ENCODE data around the gene CRTC1. TPM values are rescaled to one million over a fixed set of nuclear protein-coding genes. Genes with fewer than 3 reads are reported as not detected.
A peak's percentile ranks its signal among the peaks of the same experiment; 100 is the strongest.

CRTC1 gene
- total RNA-seq, 1 donor from 2014 or later, result 17.5 TPM

DNA sequence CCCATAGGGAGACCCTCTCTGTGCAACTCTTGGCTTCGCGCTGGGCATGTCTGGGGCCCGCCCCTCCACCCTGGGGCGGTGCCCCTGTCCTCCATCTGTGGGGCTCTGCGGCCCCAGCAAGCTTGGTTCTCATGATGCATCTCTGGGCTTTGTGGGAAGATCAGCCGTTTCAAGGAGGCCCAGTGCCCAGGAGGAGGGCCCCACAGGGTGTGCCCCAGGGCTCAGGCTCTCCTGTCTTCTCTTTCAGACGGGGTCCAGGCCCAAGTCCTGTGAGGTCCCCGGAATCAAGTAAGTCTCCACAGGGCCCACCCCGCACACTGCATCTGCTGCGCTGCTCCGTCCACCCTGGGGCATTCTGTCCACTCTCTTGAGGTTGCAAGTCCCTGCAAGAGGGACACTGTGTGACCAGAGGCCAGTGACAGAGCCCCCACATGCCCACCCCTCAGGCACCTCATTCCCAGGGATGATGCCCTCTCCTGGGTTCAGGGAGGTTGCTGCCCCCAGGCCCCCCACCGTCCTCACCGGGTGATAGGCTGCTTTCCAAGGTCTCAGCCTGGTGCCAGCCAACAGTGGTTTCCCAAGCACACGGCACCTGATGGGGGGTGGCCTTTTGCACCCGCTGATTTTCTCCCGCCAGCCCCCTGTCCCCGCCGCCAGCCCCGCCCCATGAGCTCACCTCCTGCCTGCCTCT lies 76.0 kb downstream of the CRTC1 start:
- intact Hi-C loops (cut with DNase I), result no loop called here
- no peak for ATAC-seq
- no peak for DNase-seq (ENCODE audit: low spot score)

DNA sequence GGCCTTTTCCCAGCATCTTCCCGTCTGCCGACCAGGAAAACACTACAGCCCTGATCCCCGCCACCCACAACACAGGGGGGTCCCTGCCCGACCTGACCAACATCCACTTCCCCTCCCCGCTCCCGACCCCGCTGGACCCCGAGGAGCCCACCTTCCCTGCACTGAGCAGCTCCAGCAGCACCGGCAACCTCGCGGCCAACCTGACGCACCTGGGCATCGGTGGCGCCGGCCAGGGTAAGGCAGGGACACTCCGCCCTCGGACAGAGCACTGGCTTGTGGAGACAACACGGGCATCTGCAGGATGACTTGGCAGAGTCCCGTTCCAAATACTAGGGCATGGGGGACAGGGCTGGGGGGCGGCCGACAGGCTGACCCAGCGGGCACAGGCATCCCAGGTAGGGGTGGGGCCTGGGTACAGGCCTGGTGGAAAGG lies 76.5 kb downstream of the CRTC1 start:
- intact Hi-C loops (cut with DNase I), result no loop called here
- ATAC-seq (no peak), DNase-seq (ENCODE audit: low spot score) (no peak)

DNA sequence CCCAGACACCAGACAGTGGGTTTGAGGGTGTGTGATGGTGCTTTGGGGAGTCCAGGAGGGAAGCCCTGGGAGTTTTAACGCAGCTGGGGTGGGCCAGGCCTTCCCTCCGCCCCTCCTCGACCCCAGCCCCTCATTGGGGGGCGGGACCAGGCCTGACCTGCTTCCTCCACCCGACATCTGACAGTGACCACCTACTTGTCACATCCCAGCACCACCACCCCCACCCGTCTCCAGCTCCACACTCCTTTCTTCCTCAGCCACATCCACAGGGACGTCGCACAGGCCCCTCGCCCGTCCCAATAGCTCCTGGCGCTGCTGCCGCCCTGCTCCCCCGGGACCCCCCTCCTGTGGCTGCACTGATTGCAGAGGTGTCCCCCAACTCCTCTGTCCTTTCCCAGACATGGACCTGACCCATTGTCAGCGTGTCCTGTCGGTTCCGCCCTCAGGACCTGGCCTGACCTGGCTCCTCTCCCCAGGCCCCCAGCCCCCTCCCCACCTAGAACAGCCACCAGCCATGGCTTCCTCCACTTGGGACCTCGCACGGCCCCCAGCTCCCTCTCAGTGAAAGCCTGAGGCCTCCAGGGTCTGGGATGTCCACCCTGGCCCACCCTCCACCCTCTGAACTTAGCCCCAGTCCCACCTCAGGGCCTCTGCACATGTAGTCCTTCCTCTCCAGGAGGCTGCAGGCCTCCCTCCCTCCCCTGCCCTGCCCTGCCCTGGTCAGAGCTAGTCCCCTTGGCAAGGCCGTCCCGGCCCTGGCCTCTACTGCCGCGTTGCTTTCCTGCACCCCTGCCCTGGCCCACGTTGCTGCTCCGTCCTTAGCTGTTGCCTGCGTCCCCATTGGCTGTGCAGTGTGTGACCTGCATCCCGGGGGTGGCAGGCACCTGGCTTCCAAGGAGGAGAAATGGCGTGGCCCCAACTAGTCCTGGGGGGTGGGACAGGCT lies 77.2 kb downstream of the CRTC1 start:
- DNase-seq (ENCODE audit: low spot score), result no peak
- intact Hi-C loops (cut with DNase I), result no loop called here
- ATAC-seq, result no peak

DNA sequence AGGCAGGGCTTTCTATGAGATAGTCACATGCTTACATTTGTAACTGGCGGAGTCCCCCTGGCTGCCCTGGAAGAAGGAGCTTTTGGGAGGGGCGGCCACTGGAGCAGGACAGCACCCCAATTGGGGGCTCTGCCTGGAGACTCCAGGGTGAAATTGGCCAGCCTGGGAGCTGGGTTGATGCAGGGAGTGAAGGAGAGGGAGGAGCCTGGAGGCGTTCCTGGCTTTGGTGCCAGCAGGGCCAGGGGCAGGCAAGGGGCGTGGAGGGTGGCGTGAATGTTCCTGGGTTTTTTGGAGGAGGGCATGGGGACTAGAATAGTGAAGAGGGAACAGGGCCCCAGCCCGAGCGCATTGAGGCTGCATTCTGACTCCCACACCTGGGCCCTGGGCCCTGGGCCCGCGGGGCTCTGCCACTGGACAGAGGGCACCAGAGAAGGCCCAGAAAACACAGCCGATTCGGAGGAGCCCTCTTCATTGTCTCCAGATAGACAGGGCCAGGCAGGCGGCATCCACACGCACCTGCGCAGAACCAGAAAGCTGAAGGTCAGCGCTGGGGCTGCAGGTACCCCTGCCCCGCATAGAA lies 78.1 kb downstream of the CRTC1 start:
- no peak for DNase-seq (ENCODE audit: low spot score)
- ATAC-seq, result peak; percentile 10
- intact Hi-C loops (cut with DNase I), result no loop called here

DNA sequence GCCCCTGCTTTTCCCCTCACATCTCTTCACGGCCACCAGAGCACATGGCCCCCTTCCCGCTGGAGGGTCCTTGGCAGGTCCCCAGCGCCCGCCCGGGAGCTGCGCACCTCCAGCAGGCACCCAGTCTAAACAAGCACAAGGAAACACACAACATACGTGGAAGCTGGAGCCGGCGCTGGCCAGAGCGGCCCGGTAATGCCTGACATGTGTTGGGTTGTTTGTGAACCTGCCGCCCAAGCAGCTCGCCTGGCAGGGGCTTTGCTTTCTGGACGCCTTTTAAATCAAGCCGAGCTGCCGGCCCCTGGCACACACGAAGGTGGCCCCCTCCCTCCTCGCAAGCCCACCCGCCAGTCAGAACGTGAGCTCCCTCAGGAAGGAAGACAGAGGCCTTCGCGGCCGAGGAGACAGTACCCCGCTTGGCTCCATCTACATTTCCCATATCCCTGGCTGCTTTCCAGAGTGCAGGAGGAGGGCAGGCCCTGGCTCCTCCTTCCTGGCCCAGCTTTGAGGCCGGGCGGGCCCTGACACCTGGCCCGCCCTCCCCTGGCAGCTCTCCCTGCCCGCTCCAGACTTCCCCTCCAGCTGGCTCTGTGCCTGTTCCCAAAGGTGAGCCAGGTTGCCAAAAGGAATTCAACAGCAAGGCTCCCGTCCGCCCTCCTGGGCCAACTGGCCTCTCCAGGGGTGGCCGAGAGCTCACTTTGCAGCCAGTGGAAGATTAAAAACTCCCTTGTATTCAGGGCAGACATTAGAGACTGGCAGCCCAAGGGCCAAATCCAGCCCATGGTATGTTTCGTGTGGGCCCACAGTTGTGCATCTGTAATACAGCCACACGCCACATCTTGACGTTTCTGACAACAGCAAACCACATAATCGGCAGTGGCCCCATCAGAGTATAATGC lies 78.9 kb downstream of the CRTC1 start:
- DNase-seq (ENCODE audit: low spot score) (peak; percentile 80), ATAC-seq (peak; percentile 89)
- intact Hi-C loops (cut with DNase I), result no loop called here

DNA sequence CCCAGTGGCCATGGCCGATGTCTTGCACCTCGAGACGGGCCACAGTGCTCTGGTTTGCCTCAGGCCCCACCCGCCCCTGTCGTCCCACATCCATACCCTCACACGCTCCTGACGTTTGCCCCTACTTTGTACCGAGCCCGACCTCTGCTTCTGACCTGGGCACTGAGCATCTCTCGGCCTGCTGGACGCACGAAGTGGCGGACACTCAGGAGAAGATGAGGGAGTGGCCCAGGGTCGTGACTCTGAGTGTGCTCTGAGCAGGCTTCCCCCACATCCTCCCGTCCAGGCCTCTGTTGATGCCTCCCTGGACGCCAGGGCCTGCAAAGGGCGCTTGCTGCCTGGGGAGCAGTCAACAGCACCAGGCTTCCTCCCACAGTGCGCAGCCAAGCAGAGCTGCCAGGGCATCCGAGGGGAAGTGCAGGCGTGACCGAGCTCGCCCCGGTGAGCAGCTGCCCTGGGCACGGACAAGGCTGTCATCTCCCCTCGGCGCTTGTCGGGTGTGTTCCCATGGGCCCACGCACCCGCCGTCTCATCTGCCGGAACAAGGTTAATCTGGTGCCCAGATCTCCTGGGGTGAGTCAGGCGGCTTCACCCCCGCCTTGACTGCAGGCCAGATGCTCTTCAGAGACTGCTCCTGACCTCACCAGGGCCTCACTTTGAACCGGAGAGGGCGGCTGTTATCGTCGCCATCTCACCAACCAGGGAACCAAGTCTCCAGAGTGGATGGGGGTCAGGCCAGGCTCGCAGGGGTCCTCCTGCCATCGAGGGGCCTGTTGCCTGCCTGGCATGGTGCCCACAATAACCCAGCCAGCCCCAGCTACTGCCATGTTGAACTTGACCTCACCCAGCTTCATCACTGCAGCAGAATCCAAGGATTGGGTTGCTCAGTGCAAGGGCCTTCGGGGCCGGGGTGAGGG lies 80.5 kb downstream of the CRTC1 start:
- intact Hi-C loops (cut with DNase I), result no loop called here
- no peak for DNase-seq (ENCODE audit: low spot score)
- ATAC-seq, result no peak

DNA sequence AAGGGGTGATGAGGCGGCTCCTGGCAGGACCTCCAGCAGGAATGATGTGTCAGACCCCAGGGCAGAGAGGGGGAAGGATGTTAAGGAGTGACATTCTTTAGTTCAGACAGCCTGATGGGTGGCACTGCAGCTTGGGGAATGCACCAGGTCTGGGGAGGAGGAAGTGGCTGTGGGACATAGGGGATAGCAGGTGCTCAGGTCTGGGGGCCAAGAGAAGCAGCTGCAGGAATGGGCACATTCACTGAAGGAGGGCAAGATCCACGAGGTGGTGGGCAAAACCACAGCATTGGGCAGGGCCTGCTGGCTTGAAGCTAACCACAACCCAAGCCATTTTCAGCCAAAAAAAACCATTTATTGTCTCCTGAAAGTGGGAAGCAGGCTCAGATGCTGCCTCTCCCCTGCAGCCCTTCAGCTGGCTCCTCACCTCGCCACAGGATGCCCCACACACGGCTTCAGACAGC lies 81.1 kb downstream of the CRTC1 start:
- intact Hi-C loops (cut with DNase I), result no loop called here
- no peak for ATAC-seq
- DNase-seq (ENCODE audit: low spot score), result no peak

DNA sequence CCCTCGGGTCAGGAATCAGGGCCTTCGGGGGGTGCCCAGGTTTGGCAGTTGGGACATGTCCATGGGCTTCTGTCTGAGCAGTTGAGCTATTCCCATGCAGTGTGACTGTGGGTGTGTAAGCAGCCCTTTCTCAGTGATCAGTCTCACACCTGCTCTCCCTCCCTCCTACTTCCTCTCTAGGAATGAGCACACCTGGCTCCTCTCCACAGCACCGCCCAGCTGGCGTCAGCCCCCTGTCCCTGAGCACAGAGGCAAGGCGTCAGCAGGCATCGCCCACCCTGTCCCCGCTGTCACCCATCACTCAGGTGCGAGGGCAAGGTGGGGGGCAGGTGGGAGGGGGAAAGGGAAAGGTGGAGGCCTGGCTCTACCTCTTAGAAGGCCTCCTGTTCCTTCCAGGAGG lies 81.7 kb downstream of the CRTC1 start:
- no peak for ATAC-seq
- intact Hi-C loops (cut with DNase I), result no loop called here
- DNase-seq (ENCODE audit: low spot score), result no peak

DNA sequence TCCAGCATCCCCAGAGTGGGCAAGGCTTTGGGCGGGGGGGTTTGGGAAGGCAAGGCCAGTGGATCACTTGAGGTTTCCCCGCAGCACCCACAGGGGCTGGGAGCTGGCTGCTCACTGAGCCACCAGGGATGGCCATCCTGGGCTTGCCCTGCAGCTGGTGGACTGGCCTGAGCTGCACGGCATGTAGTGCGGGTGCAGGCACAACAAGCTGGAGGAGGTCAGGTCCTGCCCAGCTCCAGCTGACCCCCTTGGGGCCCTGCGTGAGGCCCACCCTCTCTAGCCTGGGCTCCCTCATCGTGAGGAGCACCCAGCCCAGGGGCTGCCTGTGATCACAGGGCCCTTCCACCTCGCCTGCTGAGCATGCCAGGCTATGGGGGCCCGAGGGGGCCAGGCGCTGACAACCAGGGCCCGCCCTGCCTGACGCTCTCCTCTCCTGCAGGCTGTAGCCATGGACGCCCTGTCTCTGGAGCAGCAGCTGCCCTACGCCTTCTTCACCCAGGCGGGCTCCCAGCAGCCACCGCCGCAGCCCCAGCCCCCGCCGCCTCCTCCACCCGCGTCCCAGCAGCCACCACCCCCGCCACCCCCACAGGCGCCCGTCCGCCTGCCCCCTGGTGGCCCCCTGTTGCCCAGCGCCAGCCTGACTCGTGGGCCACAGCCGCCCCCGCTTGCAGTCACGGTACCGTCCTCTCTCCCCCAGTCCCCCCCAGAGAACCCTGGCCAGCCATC lies 84.7 kb downstream of the CRTC1 start:
- intact Hi-C loops (cut with DNase I), result no loop called here
- ATAC-seq (no peak), DNase-seq (ENCODE audit: low spot score) (no peak)

DNA sequence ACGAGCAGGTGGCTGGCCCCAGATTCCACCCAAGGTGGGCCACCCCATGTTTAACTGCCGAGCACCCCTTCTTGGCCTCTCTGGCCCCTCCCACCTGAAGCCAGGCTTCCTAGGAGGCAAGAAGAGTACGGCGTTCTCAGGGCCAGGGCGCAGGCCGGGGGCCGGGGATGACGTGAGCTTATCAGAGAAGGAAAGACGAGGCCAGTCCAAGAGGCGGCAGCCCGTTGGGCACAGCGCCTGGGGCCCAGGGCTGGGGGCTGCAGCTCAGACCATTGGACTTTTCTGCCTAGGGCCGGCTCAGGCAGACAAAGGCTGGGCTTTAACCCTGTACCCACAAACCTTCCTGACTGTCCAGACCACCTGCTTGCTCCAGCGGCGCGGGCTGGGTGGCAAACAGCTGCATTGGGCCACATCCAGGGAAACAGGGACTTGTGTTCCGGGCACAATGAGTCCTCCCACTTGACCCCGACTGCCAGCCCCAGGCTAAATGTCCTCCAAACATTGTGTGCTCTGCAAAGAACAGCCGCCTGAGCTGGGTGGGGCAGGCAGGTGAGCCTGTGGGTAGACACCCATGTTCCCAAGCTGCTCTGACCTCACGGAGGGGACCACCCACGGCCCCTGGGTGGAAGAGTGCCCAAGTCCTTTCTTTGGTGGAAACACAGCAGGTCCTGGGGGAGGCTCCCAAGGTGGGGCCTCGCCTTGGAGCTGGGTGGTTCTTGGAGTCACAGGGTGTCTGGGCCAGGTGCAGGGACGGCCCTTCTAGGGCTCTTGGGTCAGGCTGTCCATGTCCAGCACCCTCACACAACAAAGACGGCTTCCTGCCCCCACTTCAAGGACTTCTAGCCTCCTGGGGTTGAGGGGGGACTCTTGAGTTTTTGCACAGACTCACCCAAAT lies 85.8 kb downstream of the CRTC1 start:
- no peak for ATAC-seq
- DNase-seq (ENCODE audit: low spot score), result no peak
- intact Hi-C loops (cut with DNase I), result no loop called here

DNA sequence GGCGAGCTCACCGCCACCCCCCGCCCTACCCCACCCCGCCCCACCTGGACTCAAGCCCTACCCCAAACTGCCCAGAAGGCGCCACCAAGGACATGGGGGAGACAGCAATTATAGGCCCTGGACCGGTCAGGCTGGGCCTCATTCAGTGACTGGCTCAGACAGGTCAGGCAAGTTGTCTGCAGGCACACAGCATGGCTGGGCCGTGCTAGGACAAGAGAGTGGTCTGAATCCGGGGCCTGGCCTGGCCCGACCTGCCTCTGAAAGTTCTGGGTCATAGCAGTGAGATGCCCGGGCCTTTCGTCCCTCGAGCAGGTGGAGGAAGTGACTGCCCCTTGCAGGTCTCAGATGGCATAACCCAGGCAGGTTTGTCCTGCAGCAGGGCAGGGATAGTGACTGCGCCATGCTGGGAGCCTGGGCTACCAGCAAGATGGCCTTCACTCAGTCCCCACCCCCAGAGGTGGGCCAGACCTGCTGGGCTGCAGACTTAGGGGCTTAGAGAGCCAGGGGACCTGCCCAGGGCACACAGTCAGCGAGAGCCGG lies 86.6 kb downstream of the CRTC1 start:
- no peak for DNase-seq (ENCODE audit: low spot score)
- ATAC-seq, result no peak
- intact Hi-C loops (cut with DNase I), result no loop called here

DNA sequence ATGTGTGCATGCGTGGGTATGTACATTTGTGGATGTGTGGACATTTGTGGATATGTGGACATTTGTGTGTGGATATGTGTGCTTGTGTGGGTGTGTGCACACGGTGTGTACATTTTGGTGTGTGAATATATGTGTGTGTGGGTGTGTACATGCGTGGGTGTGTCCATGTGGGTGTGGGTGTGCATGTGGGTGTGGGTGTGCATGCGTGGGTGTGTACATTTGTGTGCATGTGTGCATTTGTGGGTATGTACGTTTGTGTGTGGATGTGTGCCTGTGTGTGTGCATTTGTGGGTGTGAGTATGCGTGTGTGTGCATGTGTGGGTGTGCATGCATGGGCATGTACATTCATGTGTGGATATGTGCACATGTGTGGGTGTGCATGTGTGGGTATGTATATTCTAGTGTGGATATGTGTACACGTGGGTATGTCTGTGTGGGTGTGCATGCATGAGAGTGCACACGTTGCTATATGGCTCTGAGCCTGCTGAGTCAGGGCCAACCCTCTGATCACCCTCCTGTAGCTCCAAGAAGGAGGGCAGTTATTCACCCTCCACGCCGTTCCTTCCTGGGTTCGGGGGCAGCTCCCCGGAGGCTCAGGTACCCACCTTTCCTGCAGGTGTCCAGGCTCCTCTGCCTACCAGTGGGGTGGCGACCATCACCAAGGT lies 87.3 kb downstream of the CRTC1 start:
- intact Hi-C loops (cut with DNase I), result no loop called here
- DNase-seq (ENCODE audit: low spot score) (no peak), ATAC-seq (no peak)

DNA sequence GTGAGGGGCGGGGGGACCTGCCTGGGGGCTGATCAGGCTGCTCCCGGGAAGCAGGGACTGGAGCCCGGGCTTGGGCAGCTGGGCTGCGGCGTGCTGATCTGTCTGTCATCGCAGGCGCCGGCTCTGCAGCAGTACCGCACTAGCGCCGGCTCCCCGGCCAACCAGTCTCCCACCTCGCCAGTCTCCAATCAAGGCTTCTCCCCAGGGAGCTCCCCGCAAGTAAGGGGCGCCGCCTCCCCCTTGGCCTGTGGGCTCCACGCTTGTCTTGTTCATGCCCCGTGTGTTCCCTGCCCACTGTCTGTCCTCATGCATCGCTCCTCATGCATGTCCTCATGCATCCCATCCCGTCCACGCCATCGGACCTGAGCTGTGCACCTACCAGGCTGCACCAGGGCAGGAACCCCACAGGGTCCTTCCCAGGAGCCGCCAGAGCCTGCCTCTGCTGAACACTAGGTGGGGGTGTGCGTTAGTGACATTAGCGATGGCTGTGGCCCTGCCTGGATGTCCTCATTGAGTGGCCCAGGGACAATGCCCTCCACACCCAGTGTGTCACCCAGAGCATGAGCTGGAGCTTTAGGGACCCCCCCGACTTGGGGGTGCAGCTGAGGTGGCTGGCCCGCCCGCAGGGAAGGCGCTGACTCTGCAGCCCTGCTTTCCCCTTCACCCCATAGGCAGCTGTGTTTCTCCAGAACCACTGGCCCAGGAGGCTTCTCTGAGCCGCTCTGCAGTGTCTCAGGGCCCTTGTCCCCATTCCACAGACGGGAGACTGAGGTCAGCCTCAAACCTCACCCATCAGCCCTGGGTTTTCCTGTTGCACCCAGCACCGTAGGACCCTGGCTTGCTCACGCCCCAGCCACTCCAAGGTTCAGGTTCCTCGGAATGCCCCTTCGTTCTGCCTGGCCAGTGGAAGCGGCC lies 88.1 kb downstream of the CRTC1 start:
- no peak for DNase-seq (ENCODE audit: low spot score)
- no peak for ATAC-seq
- intact Hi-C loops (cut with DNase I), result no loop called here

Measured in sciatic nerve (tissue), 2 donors.